Measurements from ENCODE around the gene NFIX.
A peak's percentile ranks its signal among the peaks of the same experiment; 100 is the strongest.
"Not testable (repeated sequence)": the region's sequence is repeated elsewhere in the genome, so short reads cannot be mapped to it uniquely, and the experiment has no call there.

Gene NFIX

DNA sequence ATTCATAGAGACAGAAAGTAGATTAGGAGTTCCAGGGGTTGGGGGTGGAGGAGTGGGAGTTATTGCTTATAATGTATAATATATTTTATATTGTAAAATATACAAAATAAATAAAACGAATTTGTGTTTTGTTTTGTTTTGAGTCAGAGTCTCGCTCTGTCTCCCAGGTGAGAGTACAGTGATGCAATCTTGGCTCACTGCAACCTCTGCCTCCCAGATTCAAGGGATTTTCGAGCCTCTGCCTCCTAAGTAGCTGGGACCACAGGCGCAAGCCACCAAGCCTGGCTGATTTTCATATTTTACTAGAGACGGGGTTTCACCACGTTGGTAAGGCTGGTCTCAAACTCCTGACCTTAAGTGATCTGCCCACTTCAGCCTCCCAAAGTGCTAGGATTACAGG, 35.8 kb upstream of the NFIX start:
- DNase-seq = no peak

- peak; percentile 80 for DNase-seq
Observed at GRCh38 chr19:12965017-12965811, 30.1 kb upstream of the NFIX start.

GRCh38 chr19:12965812-12966135, 29.5 kb upstream of the NFIX start:
- DNase-seq = no peak

DNA sequence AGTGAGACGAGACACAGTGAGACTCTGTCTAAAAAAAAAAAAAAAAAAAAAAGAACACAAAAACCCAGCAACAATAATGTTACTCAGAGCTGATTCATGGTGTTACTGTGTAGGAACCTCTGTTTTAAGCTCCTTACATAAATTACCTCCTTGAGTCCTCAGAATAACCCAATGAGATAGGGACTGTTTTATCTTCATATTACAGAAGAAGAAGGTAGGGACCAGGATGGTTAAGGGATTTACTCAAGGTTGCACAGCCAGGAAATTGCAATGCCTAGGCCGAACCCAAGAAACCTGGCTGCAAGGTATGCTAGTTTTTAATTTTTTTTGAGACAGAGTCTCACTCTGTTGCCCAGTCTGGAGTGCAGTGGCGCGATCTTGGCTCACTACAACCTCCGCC, 27.4 kb upstream of the NFIX start:
- DNase-seq = no peak

GRCh38 chr19:12969292-12969988, 25.8 kb upstream of the NFIX start, which contains the start of gene DAND5:
TSS of gene DAND5 (plus strand) at chr19:12969576. CDS start at chr19:12969661, 85 bp downstream.
- no peak for DNase-seq

GRCh38 chr19:12970070-12970820, 25.0 kb upstream of the NFIX start:
- DNase-seq = no peak

GRCh38 chr19:12973236-12973635, 22.0 kb upstream of the NFIX start:
- DNase-seq = no peak

- no peak for DNase-seq
Observed at GRCh38 chr19:12974301-12975220, 20.7 kb upstream of the NFIX start.

- DNase-seq = no peak
Observed at GRCh38 chr19:12975221-12975741, 20.0 kb upstream of the NFIX start.

DNA sequence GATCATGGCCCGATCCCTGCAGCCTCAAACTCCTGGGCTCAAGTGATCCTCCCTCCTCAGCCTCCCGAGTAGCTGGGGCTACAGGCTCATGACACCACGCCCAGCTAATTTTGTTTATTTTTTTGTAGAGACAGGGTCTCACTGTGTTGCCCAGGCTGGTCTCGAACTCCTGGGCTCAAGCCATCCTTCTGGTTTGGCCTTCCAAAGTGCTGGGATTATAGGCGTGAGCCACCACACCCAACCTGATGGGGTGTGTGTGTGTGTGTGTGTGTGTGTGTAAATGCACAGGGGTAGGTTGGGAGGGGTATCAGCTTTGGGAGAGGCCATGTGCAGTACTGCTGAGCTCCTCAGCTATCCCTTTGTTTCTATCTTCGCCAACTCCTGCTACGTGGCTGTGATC, 19.2 kb upstream of the NFIX start:
- DNase-seq = not testable (repeated sequence)

DNA sequence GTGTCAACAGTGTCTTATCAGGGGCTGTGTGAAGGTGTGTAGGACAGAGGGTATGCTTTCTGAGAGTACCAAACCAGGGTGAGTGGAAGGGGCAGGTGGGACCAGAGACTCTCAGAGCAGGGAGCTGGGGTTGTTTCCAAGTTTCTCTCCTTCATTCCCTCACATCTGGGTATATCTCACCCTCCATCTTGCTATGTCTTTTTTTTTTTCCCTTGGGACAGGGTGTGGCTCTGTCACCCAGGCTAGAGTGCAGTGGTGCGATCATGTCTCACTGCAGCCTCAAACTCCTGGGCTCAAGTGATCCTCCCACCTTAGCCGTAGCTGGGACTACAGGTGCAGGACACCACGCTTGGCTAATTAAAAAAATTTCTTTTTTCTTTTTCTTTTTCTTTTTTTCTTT, 15.3 kb upstream of the NFIX start:
- no peak for DNase-seq

GRCh38 chr19:12982648-12983047, 12.6 kb upstream of the NFIX start:
- DNase-seq = no peak

DNA sequence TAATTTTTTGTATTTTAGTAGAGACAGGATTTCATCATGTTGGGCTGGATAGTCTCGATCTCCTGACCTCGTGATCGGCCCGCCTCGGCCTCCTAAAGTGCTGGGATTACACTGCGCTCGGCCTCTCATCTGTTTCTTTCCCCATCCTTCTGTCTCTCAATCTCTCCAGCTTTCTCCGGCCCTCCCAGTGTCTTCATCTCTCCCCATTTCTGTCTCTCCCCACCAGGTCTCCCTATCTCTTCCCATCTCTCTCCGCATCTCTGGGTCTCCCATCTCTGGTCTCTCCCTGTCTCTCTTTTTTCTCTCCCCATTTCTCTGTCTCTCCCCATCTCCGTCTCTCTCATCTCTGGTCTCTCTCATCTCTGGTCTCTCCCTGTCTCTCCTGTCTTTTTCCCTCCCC, 12.2 kb upstream of the NFIX start:
- DNase-seq = no peak

GRCh38 chr19:12983542-12984142, 11.6 kb upstream of the NFIX start:
- peak; percentile 67 for DNase-seq

- no peak for DNase-seq
Observed at GRCh38 chr19:12984143-12984627, 11.1 kb upstream of the NFIX start.

DNA sequence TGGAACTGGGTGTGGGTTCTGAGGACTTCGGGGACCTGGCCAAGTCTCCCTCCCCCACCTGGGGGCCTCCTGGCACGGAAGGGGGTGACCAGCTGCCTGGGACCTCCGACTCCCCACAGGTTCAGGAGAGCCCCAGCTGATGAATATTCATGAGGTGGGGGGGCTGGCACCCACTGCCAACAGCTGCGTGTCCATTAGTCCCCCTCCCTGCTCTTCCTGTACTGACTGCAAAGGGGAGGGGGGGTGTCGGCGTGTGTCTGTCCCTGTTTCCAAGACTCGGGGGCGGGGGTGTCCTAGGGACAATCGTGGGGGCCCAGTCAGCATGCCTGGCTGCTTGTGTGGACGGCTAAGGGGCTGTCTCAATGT, 10.6 kb upstream of the NFIX start:
- no peak for DNase-seq

GRCh38 chr19:12985049-12985776, 10.1 kb upstream of the NFIX start:
- no peak for DNase-seq

GRCh38 chr19:12986726-12987125, 8.5 kb upstream of the NFIX start:
- no peak for DNase-seq

DNA sequence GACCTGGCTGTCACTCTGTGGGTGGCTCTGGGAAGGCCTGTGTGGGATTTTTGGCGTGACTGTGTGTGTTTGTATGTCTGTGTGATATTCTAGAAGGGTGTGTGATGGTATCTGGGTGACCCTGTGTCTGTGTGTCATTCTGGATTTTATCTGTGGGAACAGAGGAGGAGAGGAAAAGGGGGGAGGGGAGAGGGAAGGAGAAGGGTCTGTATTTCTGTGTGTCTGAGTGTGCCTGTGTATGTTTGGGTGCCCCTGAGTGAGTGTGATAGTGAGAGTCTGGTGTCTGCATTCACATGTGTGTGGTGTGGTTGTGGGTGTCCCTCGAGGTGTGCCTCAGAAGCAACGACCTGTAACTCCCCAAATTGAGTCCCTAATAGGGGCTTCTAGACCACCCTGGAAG, 8.1 kb upstream of the NFIX start:
- no peak for DNase-seq

DNA sequence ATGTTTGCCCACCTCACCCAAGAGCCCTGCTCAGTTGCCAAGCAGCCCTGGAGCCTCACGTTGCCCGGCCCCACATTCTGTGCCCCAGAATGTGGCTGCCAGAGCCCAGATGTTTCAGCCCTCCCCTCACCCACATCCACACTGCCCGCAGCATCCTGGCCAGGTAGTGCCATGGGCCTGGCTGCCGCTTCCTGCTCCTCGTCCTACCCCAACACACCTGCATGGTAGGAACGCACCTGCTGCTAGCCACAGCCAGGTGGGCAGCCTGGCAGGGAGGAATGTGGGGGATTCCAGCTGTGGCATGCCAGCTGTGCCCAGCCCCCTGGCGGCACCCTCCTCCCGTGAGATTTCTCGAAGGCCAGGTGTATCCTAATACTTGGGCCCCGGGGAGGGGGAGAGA, 7.5 kb upstream of the NFIX start:
- no peak for DNase-seq

- DNase-seq = no peak
Observed at GRCh38 chr19:12990431-12990830, 4.8 kb upstream of the NFIX start.

Data from OCI-M1 (cell line).